NCI-H2196 treated with DMSO at 0.1 percent for 48 hours (cell line): ENCODE data around the gene HSPA6.
"Not testable (repeated sequence)": the region's sequence is repeated elsewhere in the genome, so short reads cannot be mapped to it uniquely, and the experiment has no call there.

ENCODE experiments used
- DNase-seq: peaks from one replicate; lab custom pipeline; 2025; ENCODE audit not compliant: unreplicated experiment; lab: John Stamatoyannopoulos, UW

The HSPA6 gene

GRCh38 chr1:161523817-161524741, at the start of gene HSPA6:
TSS of gene HSPA6 (plus strand) at chr1:161524540. CDS start at chr1:161524659, 119 bp downstream.
- peak; percentile 10 for DNase-seq

- not testable (repeated sequence) for DNase-seq
Measured at GRCh38 chr1:161477711-161478110, 46.6 kb upstream of the HSPA6 start.

- DNase-seq: no peak
Measured at GRCh38 chr1:161478985-161479384, 45.4 kb upstream of the HSPA6 start.

- no peak for DNase-seq
Measured at GRCh38 chr1:161480381-161481035, 43.8 kb upstream of the HSPA6 start.

GRCh38 chr1:161481624-161482392, 42.5 kb upstream of the HSPA6 start:
- DNase-seq: no peak

GRCh38 chr1:161482610-161483009, 41.7 kb upstream of the HSPA6 start:
- DNase-seq: no peak

GRCh38 chr1:161483361-161483760, 41.0 kb upstream of the HSPA6 start:
- DNase-seq: no peak

GRCh38 chr1:161484613-161485012, 39.7 kb upstream of the HSPA6 start:
- no peak for DNase-seq

- DNase-seq: no peak
Measured at GRCh38 chr1:161486806-161487741, 37.3 kb upstream of the HSPA6 start.

- no peak for DNase-seq
Measured at GRCh38 chr1:161491472-161491871, 32.9 kb upstream of the HSPA6 start.

GRCh38 chr1:161492827-161493226, 31.5 kb upstream of the HSPA6 start:
- no peak for DNase-seq

GRCh38 chr1:161494091-161494735, 30.1 kb upstream of the HSPA6 start:
- no peak for DNase-seq

GRCh38 chr1:161495490-161495889, 28.9 kb upstream of the HSPA6 start:
- no peak for DNase-seq

- DNase-seq: no peak
Measured at GRCh38 chr1:161497961-161498360, 26.4 kb upstream of the HSPA6 start.

GRCh38 chr1:161498646-161499045, 25.7 kb upstream of the HSPA6 start:
- DNase-seq: no peak

- no peak for DNase-seq
Measured at GRCh38 chr1:161499099-161500039, 25.0 kb upstream of the HSPA6 start.

GRCh38 chr1:161501234-161501633, 23.1 kb upstream of the HSPA6 start:
- no peak for DNase-seq

GRCh38 chr1:161502181-161502580, 22.2 kb upstream of the HSPA6 start:
- no peak for DNase-seq
